Epithelial cell of proximal tubule (primary cell): Measurements from ENCODE around the gene DENND6A. TPM values are rescaled to one million over a fixed set of nuclear protein-coding genes. Genes with fewer than 3 reads are reported as not detected.
A peak's percentile ranks its signal among the peaks of the same experiment; 100 is the strongest.

Experiments used
- DNase-seq: peaks from one replicate; pipeline ENCODE4 v3.0.0-alpha.2; 2011; ENCODE audit warnings: low read depth
- H3K4me3 ChIP-seq: 2 replicates; pipeline ENCODE4 v1.5.1; 2011; ENCODE audit warnings: low read depth, mild to moderate bottlenecking, low read length
- CTCF ChIP-seq: conservative IDR thresholded peaks from 2 replicates; pipeline ENCODE4 v1.5.1; 2012; ENCODE audit warnings: low read depth, mild to moderate bottlenecking, low read length
- total RNA-seq: library from RNA; depleted of rRNA; stranded (reverse); fragments of >200 nt; gene quantifications from 2 replicates; pipeline ENCODE4 v1.2.3, GENCODE V29; 2015

The DENND6A gene
- total RNA-seq, 1 donor from 2014 or later, result 26.9 TPM

GRCh38 chr3:57598765-57599360 is 94.0 kb downstream of the DENND6A start:
- no peak for TF ChIP-seq CTCF
- H3K4me3 ChIP-seq, result peak overlapping the region; percentile 74
- no peak for DNase-seq

- peak; percentile 19 for TF ChIP-seq CTCF
- peak; percentile 94 for DNase-seq
- H3K4me3 ChIP-seq, result peak within 1 kb of the TSS; percentile 85
Observed at GRCh38 chr3:57597127-57597923, 95.6 kb downstream of the DENND6A start, which contains the start of gene ARF4. Gene ARF4, minus strand, starts transcription at chr3:57597344. Its CDS starts 204 bp downstream, at chr3:57597140.

GRCh38 chr3:57596495-57597126 is 96.3 kb downstream of the DENND6A start:
- peak overlapping the region; percentile 85 for H3K4me3 ChIP-seq
- no peak for DNase-seq
- TF ChIP-seq CTCF, result no peak

DNA sequence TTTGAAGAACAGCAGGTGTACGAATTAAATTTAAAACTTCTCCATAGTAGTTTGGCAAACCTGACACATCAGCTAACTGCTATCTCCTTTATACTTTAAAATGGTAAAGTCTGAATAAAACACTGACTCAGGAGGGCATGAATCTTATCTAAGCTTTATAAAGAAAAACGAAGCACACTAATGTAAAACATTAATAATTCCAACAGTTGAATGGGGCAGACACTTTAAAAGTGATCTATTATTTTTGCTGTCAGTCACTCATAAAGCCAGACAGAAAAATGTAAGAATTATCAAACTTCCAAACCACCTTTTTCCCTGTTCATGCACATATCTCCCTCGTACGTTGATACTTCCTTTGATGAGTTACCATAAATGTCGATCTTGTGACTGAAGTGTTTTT is 98.3 kb downstream of the DENND6A start:
- TF ChIP-seq CTCF, result no peak
- no peak for DNase-seq
- peak overlapping the region; percentile 85 for H3K4me3 ChIP-seq

DNA sequence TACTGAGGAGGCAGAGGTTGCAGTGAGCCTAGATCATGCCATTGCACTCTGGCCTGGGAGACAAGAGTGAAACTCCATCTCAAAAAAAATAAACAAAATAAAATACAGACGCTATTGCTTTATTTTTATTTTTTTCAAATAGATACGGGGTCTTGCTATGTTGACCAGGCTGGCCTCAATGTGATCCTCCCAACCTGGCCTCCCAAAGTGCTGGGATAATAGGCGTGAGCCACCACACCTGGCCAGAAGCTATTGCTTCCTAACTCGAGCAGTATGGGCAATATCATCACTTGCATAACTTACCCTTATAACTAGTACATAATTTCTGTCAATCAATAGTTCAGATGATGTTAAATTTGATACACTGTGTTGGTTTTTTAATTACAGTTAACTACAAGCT is 98.7 kb downstream of the DENND6A start:
- peak overlapping the region; percentile 85 for H3K4me3 ChIP-seq
- DNase-seq, result no peak
- TF ChIP-seq CTCF, result no peak

- no peak for TF ChIP-seq CTCF
- DNase-seq, result no peak
- no peak overlapping the region for H3K4me3 ChIP-seq
Observed at GRCh38 chr3:57592306-57592705, 100.6 kb downstream of the DENND6A start.
